AG08396 (cell line): ENCODE measurements around the gene SIPA1.
"Not testable (repeated sequence)": the region's sequence is repeated elsewhere in the genome, so short reads cannot be mapped to it uniquely, and the experiment has no call there.

ENCODE experiments used
- DNase-seq: peaks from one replicate; pipeline ENCODE4 v3.0.0; 2012; ENCODE audit warnings: low spot score, mixed read lengths

SIPA1 gene

DNA sequence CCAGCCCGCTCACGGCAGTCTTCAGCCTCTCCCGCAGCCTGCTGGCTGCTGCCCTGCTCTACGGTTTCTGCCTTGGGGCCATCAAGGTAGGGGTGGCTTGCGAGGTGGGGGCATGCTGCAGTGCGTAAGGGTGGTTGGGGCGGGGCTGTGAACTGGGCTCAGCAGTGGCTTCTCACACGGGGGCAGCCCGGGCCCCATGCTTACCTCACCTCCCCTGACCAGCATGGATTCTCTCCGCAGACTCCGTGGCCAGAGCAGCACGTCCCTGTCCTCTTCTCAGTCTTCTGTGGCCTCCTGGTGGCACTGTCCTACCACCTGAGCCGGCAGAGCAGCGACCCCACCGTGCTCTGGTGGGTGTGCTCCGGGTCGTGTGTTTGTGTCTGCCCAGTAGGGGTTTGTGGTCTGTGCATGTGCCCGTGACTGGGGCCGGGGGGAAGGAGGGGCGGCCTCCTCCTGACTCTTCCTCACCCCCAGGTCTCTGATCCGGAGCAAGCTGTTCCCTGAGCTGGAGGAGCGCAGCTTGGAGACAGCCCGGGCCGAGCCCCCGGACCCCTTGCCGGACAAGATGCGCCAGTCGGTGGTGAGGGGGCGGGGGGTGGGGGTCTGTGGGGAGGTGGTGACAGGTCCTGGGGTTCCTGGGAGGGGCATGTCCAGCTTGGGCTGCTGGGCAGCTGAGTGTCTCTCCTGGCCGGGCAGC is 12.8 kb upstream of the SIPA1 start:
- DNase-seq: no peak

DNA sequence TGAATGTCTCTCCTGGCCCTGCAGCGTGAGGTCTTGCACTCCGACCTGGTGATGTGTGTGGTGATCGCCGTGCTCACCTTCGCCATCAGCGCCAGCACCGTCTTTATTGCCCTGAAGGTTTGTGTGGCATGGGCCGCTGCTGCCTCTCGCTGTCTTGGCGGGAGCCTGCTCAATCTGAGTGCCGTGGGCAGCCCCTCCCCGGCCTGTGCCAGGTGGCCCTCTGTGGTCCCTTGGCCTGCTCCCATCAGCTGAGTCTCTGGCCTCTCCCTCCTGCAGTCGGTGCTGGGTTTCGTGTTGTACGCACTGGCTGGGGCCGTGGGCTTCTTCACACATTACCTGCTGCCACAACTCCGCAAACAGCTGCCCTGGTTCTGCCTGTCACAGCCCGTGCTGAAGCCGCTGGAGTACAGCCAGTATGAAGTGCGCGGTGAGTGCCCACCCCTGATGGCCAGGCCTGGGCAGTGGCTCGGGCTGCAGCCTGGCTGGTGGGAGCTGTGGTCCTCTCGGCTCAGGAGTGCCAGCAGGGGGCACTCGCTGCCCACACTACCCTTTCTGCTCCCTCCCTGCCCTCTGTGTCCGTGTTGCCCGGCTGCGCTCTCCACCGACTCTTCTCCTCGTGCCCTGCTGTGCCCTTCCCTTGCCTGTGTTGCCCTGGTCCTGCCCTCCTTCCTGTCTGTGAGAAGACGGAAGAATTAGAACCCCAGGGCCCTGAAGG is 12.1 kb upstream of the SIPA1 start:
- peak; percentile 70 for DNase-seq

DNA sequence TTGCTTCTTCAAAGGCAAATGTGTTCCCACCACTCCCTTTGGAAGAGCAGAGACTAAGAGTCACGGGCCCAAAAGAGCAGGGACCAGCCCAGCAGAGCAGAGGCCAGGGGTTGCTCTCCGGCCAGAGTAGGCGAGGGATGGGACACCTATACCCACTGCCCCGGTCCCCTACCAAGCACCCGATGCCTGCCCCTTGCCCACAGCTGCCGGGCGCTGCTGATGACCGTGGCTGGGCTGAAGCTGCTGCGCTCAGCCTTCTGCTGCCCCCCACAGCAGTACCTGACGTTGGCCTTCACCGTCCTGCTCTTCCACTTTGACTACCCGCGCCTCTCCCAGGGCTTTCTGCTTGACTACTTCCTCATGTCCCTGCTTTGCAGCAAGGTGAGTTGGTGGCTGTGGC is 10.7 kb upstream of the SIPA1 start:
- DNase-seq: no peak

DNA sequence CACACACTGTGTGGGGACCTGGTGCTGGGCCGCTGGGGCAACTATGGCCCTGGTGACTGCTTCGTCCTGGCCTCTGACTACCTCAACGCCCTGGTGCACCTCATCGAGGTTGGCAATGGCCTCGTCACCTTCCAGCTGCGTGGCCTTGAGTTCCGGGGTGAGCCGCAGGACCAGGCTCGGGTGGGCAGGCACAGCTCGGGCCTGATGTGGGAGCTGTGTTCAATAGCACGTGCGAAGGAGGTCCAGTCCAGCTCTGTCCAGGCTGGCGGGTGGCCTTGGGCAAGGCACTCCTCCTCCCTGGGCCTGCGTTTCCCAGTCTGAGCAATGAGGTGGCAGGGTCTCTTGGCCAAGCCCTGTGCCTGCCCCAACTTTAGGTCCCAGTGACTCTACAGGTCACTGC is 8.3 kb upstream of the SIPA1 start:
- no peak for DNase-seq

DNA sequence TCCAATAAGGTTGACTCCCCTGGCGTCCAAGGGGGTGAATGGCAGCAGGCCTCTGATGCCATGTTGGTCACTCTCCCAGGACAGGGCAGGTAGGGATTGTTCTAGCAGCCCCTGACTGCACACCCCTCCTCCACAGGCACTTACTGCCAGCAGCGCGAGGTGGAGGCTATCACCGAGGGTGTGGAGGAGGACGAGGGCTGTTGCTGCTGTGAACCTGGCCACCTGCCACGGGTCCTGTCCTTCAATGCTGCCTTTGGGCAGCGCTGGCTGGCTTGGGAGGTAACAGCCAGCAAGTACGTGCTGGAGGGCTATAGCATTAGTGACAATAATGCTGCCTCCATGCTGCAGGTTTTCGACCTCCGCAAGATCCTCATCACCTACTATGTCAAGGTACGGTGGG is 7.7 kb upstream of the SIPA1 start:
- no peak for DNase-seq

DNA sequence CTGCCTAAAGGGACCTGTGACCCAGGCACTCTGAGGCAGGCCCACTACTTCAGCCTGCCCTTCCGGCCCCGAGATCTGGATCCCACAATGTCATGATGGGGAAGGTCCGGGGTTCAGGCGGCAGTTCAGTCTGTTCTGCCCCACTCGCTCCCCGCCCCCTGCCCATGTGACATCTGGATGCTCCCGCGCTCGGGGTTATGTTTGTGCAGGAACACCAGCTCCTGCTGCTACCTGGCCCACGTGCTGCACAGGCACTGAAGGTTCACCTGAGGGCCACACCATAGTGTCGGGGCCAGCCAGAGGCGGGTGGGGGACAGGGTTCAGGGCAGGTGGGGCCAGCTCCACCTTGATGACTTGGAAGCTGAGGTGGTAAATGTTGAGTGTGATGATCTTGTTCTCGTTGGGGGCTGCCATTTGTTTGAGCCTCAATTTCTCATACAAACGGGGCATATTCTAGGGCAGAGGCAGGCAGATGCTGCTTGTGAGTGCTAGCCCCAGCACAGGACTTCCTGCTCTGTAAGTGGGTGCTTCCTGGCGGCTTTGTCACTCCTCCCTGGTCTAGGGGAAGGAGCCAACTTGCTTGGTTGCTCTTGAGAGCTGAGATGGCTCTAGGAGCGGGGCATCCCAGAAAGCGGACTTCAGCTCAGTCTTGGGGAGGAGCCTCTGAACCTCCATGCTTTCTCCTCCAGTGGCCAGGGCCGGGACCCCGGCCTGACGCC is 4.4 kb upstream of the SIPA1 start:
- DNase-seq: no peak

DNA sequence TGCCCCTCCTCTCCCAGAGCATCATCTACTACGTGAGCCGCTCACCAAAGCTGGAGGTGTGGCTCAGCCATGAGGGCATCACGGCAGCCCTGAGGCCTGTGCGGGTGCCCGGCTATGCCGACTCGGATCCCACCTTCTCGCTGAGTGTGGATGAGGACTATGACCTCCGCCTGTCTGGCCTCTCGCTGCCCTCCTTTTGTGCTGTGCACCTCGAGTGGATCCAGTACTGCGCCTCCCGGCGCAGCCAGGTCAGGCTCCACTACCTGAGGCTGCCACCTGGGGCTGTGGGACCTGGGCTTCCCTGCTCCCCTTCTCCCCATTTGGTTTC is 3.8 kb upstream of the SIPA1 start:
- DNase-seq: no peak

DNA sequence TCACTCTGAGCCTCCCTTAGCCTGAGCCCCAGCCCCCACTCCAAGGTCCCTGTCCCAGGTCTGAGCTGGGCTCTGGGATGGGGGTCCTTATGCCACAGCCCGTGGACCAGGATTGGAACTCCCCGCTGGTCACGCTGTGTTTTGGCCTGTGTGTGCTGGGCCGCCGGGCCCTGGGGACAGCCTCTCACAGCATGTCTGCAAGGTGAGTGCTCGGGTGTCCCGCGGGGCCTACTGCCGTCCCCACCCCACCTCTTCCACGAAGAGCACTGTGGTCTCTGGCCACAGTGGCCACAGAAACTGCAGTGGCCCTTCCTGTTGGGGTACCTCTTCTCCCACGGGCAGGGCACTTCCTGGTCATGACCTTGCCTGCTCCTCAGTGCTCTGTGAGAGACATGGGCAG is 3.5 kb upstream of the SIPA1 start:
- DNase-seq: no peak

DNA sequence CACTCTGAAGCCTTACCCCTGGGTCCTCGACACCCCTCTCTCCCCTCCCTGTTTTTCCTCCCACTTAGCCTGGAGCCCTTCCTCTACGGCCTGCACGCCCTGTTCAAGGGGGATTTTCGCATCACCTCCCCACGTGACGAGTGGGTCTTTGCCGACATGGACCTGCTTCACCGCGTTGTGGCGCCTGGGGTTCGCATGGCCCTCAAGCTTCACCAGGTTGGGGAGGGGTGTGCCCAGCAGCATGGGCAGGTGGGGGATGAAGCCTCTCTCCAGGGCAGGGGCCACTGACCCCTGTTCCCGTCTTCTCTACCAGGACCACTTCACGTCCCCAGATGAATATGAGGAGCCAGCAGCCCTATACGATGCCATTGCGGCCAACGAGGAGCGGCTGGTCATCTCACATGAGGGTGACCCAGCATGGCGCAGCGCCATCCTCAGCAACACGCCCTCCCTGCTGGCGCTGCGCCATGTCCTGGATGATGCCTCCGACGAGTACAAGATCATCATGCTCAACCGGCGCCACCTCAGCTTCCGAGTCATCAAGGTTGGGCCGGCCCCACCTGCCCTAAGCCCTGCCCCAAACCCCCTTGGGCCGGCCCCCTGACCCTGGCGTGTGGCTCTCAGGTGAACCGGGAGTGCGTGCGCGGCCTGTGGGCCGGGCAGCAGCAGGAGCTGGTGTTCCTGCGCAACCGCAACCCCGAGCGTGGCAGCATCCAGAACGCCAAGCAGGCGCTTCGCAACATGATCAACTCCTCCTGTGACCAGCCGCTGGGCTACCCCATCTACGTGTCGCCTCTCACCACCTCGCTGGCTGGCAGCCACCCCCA is 2.8 kb upstream of the SIPA1 start:
- DNase-seq: no peak

DNA sequence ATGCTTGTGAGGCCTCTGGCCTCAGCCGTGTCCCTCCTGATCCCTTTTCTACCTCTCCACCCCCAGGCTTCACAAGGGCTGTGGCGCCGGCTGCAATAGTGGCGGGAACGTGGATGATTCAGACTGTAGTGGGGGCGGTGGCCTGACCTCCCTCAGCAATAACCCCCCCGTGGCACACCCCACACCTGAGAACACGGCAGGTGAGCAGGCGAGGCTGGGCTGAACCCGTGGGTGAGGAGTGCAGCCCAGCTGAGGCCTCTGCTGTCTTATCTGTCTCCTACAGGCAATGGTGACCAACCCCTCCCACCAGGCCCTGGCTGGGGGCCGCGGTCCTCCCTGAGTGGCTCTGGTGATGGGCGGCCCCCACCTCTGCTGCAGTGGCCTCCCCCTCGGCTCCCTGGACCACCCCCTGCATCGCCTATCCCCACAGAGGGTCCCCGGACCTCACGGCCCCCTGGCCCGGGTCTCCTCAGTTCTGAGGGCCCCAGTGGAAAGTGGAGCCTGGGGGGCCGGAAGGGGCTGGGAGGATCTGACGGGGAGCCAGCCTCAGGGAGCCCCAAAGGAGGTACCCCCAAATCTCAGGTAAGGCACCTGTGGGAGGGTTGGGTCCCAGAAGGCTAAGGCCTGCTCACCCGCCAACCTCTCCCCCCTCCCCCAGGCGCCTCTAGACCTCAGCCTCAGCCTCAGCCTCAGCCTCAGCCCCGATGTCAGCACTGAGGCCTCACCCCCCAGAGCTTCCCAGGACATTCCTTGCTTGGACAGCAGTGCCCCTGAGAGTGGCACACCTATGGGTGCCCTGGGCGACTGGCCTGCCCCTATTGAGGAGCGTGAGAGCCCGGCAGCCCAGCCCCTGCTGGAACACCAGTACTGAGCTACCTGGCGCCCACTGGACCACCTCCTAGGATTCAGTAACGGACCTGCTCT is 1.5 kb upstream of the SIPA1 start:
- DNase-seq: no peak

DNA sequence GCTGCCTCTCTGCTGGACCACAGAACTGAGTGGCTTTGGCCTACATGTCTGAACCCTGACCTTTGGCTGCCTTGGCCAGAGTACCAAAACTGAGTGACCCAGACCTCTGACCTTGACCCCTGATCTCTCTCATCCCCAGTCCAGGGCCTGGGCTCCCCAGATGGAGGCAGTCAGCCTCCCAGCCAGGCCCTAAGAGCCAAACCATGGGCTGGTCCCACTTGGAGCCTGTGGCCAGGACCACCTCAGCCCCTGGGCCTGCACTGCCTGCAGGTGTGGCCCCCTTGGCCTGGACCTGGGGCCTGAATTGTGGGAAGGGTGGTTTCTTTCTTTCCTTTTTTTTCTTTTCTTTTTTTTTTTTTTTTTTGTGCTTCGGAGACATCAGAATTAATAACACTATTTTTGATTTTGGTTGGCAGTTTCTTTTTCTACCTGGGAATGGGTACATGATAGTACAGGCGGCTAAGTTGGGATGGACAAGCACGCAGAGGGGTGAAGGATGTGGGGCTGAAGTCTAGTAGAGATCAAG is 806 bp upstream of the SIPA1 start:
- no peak for DNase-seq

DNA sequence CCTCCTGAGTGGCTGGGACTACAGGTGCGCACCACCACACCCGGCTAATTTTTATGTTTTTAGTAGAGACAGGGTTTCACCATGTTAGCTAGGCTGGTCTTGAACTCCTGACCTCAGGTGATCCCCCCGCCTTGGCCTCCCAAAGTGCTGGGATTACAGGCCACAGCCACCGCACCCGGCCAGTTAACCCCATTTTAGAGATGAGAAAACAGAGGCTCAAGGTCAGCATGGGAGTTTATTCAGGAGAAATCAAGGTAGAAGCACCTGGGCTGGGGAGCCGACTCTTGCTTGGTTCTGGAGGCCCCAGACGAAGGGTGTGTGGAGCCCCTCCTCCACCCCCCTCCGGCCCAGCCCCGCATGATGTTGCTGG is 1.3 kb downstream of the SIPA1 start:
- DNase-seq: not testable (repeated sequence)

DNA sequence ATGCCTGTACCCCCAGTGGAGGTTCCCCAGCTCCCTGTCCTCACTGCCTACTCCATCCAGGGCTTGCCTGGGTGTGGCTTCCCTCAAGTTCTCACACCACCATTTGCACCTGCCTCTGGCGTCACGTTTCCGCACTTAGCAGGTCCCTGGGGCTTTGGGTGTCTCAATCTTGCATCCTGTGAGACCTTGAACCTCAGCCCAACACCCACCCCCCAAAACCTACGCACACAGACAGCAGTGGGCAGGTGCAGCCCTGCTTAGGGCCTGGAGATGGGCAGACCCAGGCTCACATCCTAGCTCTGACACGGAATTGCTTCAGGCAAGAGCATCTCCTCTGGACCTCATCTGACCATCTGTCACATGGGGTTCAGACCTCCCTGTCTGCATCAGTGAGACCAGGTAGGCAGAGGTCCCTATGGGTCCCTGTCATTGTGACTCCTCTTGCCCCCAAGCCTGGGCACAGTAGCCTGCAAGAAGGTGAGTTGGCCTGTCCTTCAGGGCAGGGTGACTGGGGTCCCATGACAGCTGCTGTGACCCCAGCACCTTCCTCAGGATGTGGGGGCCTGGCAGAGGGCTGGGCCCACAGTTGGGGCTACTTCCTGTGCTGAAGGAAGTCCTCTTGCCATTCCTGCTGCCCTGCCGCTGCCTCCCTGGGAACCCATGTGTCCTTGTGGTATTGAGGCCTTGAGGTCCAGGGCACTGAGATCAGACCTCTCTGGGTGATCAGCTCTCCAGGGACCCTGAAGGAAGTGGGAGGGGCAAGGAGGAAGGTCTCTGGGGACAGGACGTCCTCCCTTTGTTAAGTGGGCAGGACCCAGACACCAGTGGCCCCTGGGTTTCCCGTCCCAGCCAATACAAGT is 2.0 kb downstream of the SIPA1 start:
- DNase-seq: no peak

DNA sequence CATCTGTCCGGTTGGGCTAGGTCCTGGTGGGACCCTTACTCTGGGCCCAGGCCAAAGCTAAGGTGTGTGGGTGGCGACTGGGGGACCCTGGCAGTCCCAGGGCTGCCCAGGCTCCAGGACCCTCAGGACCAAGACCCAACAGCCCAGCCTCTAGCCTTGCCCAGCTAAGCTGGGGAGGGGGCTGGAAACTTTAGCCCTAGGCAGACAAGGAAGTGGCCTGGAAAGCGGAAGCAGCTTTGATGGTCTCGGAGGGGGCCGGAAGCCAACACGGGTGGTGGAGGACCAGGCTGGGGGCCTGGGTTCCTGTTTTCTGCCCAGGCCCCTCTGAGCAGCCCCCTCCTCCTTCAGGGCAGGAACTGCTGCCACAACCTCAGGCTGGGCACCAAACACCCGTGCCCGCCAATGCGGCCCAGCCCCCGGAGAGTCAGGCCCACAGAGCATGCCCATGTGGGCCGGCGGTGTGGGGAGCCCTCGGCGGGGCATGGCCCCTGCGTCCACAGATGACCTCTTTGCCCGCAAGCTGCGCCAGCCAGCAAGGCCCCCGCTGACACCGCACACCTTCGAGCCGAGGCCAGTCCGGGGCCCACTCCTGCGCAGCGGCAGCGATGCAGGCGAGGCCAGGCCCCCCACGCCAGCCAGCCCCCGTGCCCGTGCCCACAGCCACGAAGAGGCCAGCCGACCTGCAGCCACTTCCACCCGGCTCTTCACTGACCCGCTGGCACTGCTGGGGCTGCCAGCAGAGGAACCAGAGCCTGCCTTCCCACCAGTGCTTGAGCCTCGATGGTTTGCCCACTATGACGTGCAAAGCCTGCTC is 2.8 kb downstream of the SIPA1 start:
- no peak for DNase-seq

DNA sequence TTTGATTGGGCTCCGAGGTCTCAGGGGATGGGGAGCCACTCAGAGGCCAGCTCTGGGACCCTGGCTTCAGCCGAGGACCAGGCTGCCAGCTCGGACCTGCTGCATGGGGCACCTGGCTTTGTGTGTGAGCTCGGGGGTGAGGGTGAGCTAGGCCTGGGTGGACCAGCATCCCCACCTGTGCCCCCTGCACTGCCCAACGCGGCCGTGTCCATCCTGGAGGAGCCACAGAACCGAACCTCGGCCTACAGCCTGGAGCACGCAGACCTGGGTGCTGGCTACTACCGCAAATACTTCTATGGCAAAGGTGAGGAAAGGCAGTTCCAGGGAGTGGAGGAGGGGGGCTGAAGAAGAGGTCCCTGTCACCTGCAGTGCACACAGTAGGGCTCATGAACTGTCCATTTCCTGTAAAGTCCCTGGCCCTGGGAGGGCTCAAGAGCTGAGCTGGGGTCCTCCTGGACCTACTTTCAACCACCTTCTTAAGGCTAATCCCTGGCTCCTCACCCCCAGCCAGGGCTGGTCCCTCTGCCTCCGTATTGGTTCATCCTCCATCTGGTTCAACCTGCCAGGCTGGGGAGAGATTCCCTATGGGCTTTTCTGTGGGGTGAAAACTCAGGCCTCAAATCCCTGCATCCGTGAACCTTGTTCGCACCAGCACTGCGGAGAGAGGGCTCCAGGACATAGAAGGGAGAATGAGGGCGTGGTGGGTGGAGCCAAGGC is 3.6 kb downstream of the SIPA1 start:
- no peak for DNase-seq

DNA sequence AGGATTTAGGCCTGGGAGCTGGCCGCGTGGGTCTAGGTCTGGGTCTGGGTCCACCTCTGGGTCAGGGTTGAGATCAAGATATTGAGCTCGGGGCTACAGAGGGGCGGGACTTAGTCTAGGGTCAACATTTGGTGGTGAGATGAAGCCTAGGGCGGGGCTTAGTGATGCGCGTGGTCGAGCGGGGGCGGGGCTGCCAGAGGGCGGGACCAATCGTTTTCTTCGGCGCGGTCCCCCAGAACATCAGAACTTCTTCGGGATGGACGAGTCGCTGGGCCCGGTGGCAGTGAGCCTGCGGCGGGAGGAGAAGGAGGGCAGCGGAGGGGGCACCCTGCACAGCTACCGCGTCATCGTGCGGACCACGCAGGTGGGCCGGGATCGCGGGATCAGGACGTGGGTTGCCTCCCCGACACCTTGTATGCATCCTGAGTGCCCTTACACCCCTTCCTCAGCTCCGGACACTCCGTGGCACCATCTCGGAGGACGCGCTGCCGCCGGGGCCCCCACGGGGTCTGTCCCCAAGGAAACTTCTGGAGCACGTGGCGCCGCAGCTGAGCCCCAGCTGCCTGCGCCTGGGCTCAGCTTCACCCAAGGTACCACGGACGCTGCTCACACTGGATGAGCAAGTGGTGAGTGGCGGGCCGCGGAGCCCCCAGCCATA is 4.2 kb downstream of the SIPA1 start:
- no peak for DNase-seq

DNA sequence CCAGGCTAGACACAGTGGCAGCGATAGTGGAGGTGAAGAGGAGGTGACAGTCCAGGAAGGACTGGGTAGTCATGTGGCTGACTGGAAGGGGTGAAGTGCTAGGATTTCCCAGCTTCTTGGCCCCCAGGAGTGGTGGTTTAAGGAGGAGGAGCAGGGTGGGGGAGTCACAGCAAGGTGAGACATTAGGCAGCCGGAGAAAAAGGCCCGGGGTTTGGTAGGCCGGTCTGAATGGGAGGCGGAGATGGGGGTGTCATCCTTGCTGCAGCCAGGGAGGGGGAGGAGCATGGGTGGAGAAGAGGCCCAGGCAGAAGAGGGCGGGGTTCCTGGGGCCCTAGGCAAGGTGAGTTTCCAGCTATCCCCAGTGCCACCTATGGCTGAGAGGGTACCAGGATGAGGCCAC is 6.1 kb downstream of the SIPA1 start:
- no peak for DNase-seq

DNA sequence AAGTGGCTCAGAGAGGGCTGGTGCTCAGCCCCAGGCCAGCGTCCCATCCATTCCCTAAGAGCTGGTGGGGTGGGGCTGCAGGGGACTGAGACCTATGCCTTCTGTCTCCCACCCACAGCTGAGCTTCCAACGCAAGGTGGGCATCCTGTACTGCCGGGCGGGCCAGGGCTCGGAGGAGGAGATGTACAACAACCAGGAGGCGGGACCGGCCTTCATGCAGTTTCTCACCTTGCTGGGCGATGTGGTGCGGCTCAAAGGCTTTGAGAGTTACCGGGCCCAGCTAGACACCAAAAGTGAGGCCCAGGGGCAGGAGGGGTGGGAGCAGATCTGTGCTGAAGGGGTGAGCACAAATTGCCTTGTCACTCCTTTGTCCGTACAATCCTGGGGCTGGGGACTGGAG is 6.9 kb downstream of the SIPA1 start:
- no peak for DNase-seq
